GM21717 (cell line): ENCODE data around the gene CACNA2D2.

Experiments
- ATAC-seq: cut with Tn5 transposase; IDR thresholded peaks from one replicate; pipeline ENCODE4 v1.9.1; 2021; ENCODE audit warnings: mild to moderate bottlenecking, moderate library complexity; ENCODE audit not compliant: unreplicated experiment

Gene CACNA2D2

GRCh38 chr3:50502584-50503423, 630 bp downstream of the CACNA2D2 start:
- ATAC-seq: no peak

DNA sequence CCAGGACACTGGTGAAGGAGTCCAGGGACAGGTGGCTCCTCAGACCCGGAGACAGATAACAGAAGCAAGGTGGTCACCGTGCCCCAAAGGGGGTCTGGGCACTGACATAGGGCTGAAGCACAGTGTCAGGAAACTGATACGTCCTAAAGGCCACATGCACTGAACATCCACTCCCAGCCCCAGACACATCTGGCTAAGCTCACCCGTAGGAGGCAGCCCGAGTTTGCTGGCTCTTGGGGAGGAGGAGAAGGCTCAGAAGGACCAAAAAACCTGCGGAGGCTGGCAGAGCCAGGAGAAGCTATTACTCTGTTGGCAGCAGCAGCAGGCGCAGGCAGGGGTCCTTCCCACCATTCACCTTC, 1.2 kb downstream of the CACNA2D2 start:
- no peak for ATAC-seq

DNA sequence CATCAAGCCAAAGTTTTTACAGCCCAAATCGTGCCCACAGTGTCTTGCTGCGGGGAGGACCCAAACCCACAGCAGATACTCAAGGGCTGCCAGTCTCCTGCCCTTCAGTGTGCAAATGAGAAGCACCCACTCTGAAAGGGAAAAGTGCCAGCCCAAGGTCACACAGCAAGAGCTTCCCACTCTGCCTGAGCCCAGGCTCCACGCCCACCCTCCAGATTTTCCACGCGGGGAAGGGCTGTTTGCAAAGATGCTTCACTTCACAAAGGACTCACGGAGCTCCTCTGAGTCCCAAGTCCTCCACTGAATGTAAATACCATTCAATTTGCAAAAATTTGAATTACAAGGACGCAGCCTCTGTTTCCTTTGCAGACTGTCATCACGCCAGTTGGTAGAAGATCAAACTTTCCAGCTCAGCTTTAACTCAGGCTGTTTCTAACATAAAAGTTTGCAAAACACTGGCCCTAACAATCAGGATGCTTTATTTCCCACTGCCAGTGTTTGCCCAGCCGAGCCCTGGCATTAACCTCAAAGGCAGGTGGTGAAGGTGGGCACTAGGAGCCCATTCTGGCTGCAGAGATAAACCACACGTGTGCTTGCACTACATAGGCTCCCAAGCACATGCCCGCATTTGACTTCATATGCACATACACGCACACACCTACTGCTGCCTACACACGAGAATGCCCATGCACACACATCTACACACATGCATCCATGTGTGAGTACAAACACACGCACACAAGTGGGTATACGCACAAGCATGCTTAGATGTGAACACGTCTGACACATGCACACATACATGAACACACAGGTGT, 7.6 kb downstream of the CACNA2D2 start:
- ATAC-seq: no peak

DNA sequence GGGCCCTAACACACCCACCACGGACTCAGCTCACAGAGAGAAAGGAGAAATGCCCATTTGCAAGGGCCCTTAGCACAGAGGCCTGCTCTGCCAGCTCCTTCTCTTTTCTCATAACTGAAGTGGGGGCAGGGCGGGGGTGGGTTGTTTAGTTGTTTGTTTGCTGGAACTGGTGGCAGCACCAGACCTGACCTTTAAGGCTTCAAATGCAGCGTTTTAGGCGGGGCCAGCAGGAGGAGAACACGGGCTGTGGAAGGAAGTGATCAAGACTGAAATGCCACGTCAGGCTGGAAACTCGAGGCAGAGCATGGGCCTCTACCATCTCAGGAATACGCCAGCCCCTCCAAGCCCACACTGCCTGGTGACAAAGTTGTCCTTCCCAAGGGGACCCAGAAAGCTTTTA, 9.3 kb downstream of the CACNA2D2 start:
- ATAC-seq: no peak

DNA sequence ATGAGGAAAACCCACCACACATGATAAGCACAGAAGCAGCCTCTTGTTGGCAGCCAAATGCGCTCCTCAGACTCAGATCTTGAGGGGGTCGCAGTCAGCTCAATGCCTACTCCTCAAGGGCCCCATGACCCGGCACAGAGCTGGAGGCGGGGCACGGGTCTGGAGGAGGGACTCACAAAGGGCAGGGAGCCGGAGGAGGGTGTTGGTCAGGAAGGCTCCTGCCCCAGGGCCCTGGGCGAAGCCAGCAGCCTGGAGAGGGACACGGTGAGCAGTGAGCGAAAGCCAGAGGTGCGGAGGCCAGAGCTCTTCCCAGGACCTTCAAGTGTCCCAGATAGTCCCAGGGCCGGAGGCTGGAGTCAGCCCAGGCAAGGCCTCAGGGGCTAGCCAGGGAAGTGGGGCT, 9.8 kb downstream of the CACNA2D2 start:
- no peak for ATAC-seq

DNA sequence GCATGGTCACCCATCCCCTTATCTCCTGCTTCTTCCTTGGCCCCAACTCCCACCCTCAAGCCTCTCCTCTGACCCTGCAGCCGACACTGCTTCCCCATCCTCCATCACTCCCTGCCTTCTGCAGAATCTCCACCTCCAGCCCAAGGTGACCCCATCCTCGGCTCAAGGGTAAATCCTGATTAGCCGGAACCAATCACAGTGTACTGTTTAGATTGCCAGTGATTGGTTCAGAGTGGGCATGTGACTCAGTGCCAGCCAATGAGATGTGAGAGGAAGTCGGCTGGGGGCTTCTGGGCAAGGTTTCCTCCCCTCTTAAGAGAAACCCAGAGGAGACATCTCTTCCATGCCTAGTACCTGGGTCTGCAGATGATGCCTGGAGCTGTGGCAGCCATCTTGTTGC, 10.3 kb downstream of the CACNA2D2 start:
- ATAC-seq: no peak

DNA sequence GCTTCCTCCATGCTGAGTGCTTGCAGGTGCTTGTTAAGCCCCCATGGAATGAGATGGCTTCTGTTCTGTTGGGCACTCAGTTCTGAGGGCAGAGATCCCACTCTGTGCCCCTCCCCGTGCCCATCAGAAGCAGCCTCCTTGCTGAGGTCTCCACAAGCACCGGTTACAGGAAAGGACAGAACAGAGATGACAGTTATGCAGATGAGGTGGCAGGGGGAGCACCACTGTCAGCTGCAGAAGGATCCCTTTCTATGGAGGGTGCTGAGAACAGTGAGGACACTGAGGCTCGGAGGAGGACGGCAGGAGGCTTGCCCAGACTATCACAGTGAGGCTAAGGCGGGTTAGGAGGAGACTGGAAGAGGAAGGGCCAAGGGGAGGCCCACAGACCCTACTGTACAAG, 12.4 kb downstream of the CACNA2D2 start:
- ATAC-seq: no peak

DNA sequence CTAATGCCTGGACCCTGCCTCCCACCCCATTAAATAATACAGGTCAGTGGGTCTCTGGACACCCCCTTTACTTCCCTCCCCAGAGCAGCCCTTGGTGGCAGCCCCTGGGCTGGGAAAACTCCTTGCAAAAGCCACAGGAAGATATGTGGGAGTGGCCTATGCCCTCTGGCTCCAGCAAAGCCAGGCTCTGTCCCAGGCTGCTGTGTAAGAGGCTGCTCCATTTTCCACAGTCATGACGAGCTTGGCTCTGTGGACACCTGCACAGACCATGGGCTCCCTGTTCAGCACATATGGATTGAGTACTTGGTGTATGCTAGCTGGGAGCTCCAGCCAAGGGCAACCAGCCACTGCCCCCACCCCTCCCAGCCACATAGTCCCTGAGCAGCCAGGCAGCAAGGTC, 13.0 kb downstream of the CACNA2D2 start:
- no peak for ATAC-seq

GRCh38 chr3:50487181-50487580, 16.3 kb downstream of the CACNA2D2 start:
- ATAC-seq: no peak

GRCh38 chr3:50486219-50486888, 17.1 kb downstream of the CACNA2D2 start:
- no peak for ATAC-seq

GRCh38 chr3:50484722-50485121, 18.7 kb downstream of the CACNA2D2 start:
- no peak for ATAC-seq

DNA sequence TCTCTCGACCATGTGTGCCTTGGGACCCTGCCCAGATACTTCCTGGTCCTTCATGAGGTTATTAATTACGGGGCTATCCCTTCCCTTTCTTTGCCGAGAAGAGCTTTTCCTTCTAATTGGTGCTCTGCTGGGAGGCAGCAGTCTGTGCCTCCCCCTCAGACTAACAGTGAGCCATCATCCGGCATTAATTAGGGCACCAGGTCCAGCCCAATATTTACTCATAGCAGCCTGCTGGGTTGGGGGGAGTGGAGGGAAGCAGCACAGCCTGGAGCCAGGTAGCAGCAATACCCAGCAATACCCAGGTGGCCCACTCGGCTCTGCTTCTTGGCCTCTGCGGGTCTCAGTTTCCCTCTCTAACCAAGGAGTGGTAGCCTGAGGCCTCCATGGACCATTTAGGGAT, 20.1 kb downstream of the CACNA2D2 start:
- ATAC-seq: no peak

- no peak for ATAC-seq
Observed at GRCh38 chr3:50481992-50482391, 21.4 kb downstream of the CACNA2D2 start.

DNA sequence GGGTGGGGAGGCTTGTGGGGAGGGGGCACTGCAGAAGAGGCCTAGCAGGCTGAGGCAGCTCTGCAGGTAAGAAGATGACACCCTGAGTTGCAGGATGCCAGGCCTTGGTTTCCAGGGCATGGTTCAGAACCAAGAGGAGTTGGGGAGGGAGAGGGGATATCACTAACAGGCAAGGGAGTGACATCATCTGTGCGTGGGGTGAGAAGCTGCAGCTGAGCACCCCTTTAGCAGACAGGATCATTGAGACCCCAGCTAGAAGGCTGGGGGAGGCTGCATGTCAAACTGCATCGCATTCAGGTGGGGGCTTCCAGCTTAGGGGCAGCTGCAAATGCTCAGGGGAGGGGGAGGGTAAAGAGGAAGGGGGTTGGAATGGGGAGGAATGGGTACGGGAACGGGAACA, 23.0 kb downstream of the CACNA2D2 start:
- ATAC-seq: no peak

GRCh38 chr3:50479523-50479922, 23.9 kb downstream of the CACNA2D2 start:
- no peak for ATAC-seq

GRCh38 chr3:50478671-50479260, 24.7 kb downstream of the CACNA2D2 start:
- no peak for ATAC-seq

- ATAC-seq: no peak
Observed at GRCh38 chr3:50478051-50478450, 25.4 kb downstream of the CACNA2D2 start.

- no peak for ATAC-seq
Observed at GRCh38 chr3:50475348-50475747, 28.1 kb downstream of the CACNA2D2 start.

DNA sequence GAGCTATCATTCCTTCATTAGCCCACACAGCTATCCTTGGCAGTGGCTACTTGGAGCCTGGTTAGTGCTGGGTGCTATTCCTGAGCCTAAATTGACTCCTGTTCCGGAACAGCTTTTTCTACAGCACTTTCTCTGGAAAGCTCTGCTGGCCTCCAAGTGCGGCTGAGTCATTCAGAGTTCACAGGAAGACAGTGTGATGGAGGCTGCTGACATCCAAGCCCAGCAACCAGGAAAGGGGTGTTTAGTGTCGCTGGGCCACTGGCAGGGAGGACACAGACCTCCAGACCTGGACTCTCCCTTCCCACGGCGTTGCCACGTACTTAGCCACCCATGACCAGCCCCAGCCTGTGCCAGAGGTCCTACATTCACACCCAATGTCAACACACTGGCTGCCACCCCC, 28.7 kb downstream of the CACNA2D2 start:
- no peak for ATAC-seq

- ATAC-seq: no peak
Observed at GRCh38 chr3:50473768-50474167, 29.7 kb downstream of the CACNA2D2 start.

DNA sequence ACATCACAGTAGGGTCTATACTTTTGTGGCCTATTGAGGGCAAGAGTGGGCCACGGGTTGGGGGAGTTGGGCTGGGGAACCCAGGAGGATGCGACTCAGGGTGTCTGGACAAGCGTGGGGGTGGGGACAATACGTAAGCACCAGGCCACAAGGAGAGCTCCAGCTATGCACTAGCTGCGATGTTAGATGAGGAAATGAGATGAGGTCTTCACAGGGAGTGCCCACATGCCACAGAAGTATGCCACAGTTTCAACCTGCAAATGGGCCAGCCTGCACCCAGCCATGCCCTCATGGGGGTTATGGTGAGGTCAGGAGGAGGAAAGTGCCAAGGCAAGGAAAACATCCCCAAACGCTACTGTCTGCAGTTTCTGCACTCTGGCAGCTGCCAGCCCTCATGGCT, 30.5 kb downstream of the CACNA2D2 start:
- no peak for ATAC-seq
